Activated T-helper 1 cell treated with anti-CD3 and anti-CD28 coated beads, Interleukin-2, amount 50 U/mL, for 16 hours (primary cell): ENCODE data around the gene DPYSL5.
"Not testable (repeated sequence)": the region's sequence is repeated elsewhere in the genome, so short reads cannot be mapped to it uniquely, and the experiment has no call there.

Experiments
- DNase-seq, 2 donors: peaks; one replicate each; pipeline ENCODE4 v3.0.0-alpha.2; 2020; ENCODE audit warnings: low read depth in 1 of 2, low spot score in 1 of 2

DPYSL5 gene

GRCh38 chr2:26874514-26874913, 26.6 kb downstream of the DPYSL5 start:
- DNase-seq: no peak

- DNase-seq: no peak
Measured at GRCh38 chr2:26875065-26875634, 27.2 kb downstream of the DPYSL5 start.

DNA sequence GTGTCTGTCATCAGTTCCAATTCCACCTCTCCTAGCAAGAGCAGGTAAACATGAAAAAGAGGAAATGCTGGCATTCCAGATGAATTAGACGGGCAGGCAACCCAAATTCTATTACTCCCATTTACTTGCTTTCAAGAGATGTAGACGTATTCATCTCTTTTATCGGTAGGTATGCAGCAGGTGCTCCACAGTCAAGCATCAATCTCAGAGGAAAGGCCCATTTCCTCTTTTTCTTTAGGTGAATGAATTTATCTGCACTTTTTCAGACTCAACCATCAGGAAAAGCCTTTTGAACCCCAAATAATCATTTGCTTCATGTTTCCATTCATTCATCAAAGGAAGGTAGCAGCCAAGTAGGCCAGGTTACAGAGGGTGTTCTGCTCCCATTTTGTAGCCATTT, 27.9 kb downstream of the DPYSL5 start:
- no peak for DNase-seq

- DNase-seq: no peak
Measured at GRCh38 chr2:26876260-26876659, 28.3 kb downstream of the DPYSL5 start.

DNA sequence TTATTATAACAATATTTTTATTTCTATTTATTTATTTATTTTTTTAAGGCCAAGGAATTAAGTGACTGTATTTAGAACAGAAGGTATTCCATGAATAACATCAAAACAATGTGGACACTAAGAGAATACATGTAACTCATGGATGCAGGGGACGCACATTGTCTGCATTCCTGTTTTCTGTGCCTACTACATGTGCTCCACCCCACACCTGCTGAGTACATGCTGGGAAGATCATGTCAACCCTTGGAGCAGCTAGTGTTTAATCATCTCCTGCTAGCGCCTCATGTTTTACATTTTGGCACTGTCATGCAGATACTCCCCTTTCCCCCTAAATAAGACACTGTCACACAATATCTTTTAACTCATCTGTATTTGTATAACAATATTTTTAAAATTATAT, 29.3 kb downstream of the DPYSL5 start:
- no peak for DNase-seq

DNA sequence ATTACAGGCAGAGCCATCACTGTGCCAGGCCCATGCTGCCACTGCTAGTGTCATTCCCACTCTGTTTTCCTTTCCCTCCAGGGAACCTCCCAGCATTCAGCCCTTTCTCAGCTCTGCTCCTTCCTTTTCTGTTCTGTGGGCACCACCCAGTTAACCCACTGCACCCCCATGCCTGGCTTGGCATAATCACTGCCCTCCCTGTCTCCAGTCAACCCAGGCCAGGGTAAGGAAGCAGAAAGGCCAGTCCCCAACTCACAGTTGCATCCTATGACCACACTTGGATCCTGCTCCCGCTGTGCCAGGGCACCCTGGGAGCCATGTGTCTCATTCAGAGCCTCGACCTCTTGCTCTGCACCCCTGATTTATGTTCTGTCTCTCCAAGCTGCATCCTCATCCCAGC, 32.2 kb downstream of the DPYSL5 start:
- DNase-seq: no peak

DNA sequence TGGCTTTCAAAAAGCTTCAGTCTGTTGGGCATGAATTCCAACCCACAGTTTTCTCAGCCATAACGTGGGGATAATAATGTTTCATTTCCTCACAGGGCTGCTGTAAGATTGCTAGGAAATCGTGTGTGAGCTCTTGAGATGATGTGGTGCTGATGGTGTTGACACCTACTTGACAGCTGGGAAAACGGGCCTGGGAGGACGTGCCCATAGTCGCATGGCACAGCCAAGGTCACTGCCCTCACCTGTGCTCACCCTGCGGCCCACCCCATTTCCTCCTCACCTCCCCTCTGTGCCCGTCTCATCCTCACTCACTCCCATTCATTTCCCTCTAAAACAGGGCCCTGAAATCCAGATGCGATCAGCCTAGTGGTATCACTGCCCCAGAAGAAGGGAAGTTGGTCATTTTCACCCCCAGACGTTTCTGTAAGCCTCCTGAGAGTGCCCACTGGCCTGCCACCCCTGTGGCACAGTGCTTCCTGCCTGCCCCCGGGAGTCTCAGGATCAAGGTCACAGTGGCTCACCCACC, 33.0 kb downstream of the DPYSL5 start:
- no peak for DNase-seq

DNA sequence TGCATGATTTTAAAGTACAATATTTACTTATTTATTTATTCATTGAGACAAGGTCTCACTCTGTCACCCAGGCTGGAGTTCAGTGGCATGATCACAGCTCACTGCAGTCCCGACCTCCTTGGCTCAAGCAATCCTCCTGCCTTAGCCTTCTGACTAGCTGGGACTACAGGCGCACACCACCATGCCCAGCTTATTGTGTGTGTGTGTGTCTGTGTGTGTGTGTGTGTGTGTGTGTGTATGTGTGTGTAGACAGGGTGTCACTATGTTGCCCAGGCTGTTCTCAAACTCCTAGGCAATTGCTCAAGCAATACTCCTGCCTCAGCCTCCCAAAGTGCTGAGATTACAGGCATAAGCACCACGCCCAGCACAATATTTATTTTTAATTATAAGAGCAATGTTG, 34.3 kb downstream of the DPYSL5 start:
- not testable (repeated sequence) for DNase-seq

DNA sequence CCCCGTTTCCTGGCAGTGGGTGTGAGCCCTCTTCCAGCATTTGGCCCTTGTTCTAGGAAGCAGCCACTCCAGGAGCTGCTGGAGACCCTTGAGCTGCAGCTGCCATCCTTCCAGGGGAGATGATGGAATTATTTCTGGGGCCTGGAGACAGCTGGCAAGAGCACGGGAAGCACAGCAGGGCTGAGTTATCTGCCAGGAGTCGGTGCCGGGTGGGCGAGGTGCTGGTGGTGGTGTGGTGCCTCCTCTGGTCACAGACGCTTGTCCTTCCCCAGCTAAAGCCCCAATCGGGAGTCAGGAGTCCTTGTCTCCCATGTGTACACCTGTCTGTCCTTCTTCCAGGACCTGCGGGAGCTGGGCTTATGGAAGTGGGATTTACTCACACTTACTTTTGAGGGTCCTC, 36.0 kb downstream of the DPYSL5 start:
- no peak for DNase-seq

GRCh38 chr2:26884486-26884885, 36.6 kb downstream of the DPYSL5 start:
- no peak for DNase-seq

DNA sequence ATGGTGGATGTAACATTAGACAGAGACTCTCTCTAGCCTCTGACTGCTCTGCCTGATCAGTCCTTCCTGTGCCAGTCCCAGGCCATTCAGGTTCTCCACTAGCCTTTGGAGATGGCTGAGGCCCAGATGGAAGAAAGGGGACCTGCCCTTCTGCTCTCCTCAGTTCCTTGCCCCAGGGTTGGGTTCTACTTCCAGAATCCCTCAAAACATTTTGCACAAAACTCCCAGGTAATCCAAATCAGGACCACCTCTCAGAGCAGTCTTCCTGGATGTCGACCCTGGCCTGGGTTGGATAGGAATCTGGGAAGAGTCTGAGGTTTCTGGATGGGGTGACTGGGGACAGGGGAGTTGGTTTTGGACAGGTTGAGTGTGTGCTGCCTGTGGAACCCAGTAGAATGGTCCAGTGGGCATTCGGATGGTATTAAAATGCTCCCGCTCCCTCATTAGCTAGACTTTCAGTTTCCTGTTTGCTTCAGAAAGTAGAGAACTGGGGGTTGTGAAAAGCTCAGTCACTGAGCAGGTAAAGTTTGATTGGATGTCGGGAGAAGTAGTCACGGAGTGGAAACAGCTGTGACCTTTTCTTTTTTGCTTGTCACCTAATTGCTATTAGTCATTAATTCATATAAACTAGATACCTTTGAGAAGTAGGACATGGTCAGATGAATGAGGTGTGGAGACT, 37.9 kb downstream of the DPYSL5 start:
- no peak for DNase-seq

DNA sequence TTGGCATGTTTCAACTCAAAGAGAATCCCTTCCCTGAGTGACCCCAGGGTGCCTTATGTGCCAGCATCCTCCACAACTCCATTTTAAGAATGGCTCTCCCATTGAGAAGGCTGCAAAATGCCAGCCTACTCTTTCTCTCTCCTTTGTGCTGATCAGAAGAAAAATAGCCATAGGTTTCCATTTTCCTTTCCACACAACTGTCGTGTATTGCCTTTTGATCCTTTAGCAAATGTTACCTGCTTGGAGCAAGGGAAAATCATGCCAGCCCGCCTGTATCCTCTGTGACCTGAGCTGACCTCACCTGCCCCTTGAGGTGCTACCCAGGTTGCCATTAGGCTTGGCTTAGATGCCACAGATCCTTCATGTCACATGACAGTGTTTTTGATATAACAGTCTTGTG, 38.8 kb downstream of the DPYSL5 start:
- no peak for DNase-seq

DNA sequence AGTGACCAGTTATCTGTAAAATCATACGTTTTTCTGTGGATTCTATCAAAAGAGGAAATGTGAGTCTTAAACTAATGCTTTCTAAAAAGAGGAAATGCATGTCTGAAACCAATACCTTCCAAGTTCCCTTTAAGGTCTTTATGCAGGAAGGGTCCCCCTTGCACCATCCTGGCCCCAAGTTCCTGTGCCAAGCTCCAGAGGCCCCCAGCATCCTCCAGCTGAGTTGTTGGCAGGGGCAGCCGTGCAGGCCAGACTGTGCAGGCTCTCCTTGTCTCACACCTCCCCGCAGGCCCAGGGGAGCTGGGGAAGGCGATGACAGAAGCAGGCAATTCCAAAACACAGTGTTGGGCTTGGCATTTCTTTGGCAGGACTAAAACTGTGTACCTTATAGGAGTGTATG, 39.2 kb downstream of the DPYSL5 start:
- DNase-seq: no peak

DNA sequence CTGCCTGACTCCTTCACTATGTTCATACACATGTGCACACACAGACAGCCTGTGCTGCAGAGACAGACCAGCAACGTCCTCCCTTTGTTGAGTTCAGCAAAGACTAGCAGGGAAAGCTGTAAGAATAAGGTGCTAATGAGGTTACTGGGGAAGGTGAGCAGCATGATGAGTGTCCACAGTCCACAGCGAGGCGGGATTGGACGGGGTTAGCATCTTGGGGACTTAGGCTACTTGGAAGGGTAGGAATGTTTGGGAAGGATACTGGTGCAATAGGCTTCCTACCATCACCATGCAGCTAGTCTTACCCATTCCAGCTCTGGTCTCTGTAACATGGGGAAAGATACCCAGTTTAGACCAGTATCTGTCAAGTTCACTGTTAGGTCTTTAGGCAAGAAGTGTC, 41.9 kb downstream of the DPYSL5 start:
- DNase-seq: no peak

- DNase-seq: no peak
Measured at GRCh38 chr2:26890341-26891000, 42.5 kb downstream of the DPYSL5 start.

DNA sequence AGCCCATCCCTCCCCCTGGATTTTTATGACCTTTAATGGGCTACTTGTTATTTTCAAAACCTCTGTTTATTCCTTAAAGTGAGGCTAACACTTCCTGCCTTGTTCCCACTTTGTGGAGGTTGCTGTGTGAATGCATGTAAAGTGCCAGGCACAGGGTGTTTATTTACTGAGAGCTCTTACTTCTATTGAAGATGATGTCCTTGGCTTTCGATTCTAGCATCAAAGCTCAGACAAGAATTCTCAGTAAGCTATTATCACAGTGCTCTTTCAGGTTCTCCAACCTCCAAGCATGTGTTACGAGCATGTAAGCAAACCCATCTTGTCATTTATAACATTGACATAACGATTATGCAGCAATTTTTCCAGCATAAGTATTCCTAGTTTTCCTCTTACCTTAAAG, 44.2 kb downstream of the DPYSL5 start:
- DNase-seq: no peak

DNA sequence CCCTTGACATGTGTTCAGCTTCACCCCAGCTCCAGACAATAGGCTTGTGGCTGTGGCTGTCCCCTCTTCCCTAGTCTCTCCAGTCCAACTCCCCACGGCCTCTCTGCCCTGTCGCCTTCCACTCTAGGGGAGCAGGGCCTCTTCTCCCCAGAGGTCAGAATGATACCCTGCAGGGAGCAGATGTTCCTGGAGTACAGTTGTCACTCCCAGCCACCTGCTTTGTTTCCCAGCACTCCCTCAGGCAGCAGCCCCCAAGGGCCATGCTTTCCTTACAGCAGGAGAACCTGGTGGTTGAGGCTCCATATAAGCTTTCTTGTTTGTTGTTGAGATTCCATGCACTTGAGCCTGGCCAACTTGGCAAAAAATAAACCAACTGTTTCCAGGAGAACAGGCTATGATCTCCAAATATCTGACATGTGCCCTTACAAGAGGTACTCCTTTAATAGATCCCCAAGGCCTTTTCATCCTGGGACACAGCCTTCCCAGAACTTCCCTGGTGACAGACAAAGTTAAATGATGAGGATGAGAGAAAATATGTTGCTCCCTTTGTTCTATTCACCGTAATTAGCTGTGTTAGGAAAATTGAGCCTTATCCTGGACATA, 45.1 kb downstream of the DPYSL5 start:
- DNase-seq: no peak

- DNase-seq: no peak
Measured at GRCh38 chr2:26894136-26894535, 46.2 kb downstream of the DPYSL5 start.

DNA sequence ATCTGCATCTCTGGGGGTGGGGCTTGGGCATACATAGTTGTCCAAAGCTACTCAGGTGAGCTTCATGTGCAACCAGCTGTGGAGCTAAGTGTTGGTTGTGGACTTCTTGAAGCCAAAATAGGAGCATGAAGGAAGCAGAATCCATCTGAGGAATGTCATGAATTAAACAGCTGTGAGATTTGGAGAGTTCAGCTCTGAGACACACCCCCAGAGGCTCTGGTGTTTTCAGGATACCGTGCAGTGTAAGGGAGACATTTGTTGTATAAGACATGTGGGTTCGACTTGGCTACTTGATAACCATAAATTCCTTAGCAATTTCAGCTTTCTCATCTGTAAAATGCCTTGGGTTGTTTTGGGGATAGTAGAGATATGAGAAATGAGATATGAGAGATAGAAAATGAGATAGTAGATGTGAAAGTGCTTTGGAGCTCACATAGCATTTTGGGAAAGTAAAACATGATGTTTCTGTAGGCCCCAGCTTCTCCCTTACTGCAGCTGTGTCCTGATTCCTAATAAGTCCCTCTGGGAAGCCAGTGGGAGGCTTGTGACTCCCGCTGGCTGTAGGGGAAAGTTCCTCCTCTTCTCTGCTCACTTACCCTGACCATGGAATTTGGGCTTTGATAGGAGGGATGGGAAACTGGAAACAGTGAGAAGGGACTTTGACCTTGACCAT, 50.0 kb downstream of the DPYSL5 start:
- DNase-seq: no peak

GRCh38 chr2:26898480-26899078, 50.6 kb downstream of the DPYSL5 start:
- no peak for DNase-seq

DNA sequence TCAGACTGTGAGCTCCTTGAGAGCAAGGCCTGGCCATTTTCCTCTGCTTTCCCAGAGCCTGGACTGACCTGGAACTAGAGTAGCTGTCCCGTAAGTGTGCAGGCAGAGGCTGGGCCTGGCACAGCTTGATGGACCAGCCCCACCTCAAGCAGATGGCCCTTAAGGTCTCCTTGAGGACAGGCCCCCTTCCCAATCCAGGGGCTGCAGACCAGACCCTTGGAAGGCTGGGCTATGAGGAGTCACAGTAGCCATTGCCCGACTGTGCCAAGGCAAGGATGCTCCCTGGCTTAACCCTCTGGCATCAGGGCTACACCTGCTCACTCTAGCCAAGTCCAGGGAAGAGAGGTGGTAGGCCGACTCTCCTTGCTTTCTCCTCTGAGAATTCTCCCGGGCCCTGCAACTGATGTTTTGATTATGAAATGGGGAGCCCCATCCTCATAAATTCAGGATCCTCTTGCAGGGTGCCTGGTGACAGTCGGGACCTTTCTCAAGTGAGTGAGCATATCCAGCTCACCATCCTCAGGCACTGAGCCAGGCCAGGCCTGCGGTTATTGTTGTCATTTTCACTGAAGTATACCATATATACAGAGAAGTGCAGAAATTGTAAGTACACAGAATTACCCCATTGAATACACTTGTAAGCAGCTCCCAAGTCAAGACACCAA, 51.7 kb downstream of the DPYSL5 start:
- DNase-seq: no peak
